WERI-Rb-1 (cell line): Measurements from ENCODE around the gene SPATA20.

ENCODE experiments used
- DNase-seq: peaks from one replicate; pipeline ENCODE4 v3.0.0-alpha.2; 2020
- H3K27ac ChIP-seq: fragments of 250-450 bp; sonication (Bioruptor Pico); 2 replicates; pipeline ENCODE4 v1.5.1; 2020; ENCODE audit warnings: mild to moderate bottlenecking, moderate library complexity
- H3K27me3 ChIP-seq: fragments of 250-450 bp; sonication (Bioruptor Pico); 2 replicates; pipeline ENCODE4 v1.5.1; 2021; ENCODE audit warnings: mild to moderate bottlenecking, low read depth, moderate library complexity; ENCODE audit not compliant: insufficient read depth, severe bottlenecking
- H3K36me3 ChIP-seq: fragments of 250-450 bp; sonication (Bioruptor Pico); 2 replicates; pipeline ENCODE4 v1.5.1; 2020; ENCODE audit warnings: mild to moderate bottlenecking, moderate library complexity
- H3K4me3 ChIP-seq: 2 replicates; pipeline ENCODE4 v1.5.1; 2011; ENCODE audit warnings: low read depth, mild to moderate bottlenecking, control low read depth, low read length
- H3K9me3 ChIP-seq: fragments of 250-450 bp; sonication (Bioruptor Pico); 2 replicates; pipeline ENCODE4 v1.5.1; 2021; ENCODE audit warnings: mild to moderate bottlenecking, moderate library complexity; ENCODE audit not compliant: severe bottlenecking
- CTCF ChIP-seq: IDR thresholded peaks from 2 replicates; pipeline ENCODE4 v1.5.1; 2011; ENCODE audit warnings: low read depth, mild to moderate bottlenecking, control low read depth, inconsistent platforms, low read length

SPATA20 gene

GRCh38 chr17:50549256-50549941, 2.4 kb downstream of the SPATA20 start:
- TF ChIP-seq CTCF: no peak

GRCh38 chr17:50549969-50550368, 3.0 kb downstream of the SPATA20 start:
- Histone ChIP-seq H3K9me3 (no peaks in the 10 kb centered on the region), H3K27ac (no peak overlapping the region; the same call in 1 of the 2 replicates), H3K27me3 (no peaks in the 10 kb centered on the region), H3K4me3 (no peak overlapping the region), H3K36me3 (peaks cover 7% of the 10 kb centered on the region)
- no peak for DNase-seq
- no peak for TF ChIP-seq CTCF

More at GRCh38 chr17:50549256-50549941, 2.4 kb downstream of the SPATA20 start:
- H3K27me3 ChIP-seq: no peaks in the 10 kb centered on the region
- no peaks in the 10 kb centered on the region for H3K9me3 ChIP-seq
- no peak for DNase-seq
- H3K27ac ChIP-seq: no peak overlapping the region
- H3K36me3 ChIP-seq: peaks cover 6% of the 10 kb centered on the region
- no peak overlapping the region for H3K4me3 ChIP-seq

DNA sequence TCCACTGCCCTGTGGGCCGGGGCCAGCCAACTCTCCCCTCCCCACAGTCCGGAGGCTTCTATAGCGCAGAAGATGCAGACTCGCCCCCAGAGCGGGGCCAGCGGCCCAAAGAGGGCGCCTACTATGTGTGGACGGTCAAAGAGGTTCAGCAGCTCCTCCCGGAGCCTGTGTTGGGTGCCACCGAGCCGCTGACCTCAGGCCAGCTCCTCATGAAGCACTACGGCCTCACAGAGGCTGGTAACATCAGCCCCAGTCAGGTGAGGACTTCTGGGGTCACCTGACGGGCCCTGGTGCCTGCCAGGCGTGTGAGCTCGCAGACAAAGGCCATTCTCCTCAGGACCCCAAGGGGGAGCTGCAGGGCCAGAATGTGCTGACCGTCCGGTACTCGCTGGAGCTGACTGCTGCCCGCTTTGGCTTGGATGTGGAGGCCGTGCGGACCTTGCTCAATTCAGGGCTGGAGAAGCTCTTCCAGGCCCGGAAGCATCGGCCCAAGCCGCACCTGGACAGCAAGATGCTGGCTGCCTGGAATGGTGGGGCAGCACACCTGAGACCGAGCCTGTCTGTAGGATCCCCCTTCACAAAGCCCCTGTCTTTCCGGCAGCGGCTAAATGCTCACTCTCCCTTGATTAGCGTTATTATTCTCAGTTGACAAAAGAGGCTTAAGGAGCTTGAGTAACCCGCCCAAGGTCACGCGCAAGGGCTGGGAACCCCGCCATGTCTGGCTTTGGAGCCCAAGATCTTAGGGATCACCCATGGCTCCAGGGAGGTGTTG, 3.9 kb downstream of the SPATA20 start:
- H3K4me3 ChIP-seq: no peak overlapping the region
- no peaks in the 10 kb centered on the region for H3K27me3 ChIP-seq
- H3K27ac ChIP-seq: peak overlapping the region; percentile 70
- H3K9me3 ChIP-seq: no peaks in the 10 kb centered on the region
- H3K36me3 ChIP-seq: peaks cover 13% of the 10 kb centered on the region
- DNase-seq: peak; percentile 95
- TF ChIP-seq CTCF: peak; percentile 99

DNA sequence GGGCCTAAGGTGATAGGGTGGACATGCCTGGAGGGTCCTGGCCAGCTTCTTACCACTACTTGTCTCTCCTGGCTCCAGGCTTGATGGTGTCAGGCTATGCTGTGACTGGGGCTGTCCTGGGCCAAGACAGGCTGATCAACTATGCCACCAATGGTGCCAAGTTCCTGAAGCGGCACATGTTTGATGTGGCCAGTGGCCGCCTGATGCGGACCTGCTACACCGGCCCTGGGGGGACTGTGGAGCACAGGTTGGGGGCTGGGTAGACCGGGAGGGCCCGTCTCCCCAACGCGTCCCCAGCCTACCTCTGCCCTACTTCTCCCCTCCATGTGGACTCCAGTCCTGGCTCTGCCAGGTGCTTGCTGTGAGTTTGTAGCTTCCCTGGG, 4.5 kb downstream of the SPATA20 start:
- Histone ChIP-seq H3K36me3 (peaks cover 15% of the 10 kb centered on the region), H3K27ac (peak overlapping the region; percentile 70), H3K4me3 (no peak overlapping the region), H3K27me3 (no peaks in the 10 kb centered on the region), H3K9me3 (no peaks in the 10 kb centered on the region)
- DNase-seq: no peak
- no peak for TF ChIP-seq CTCF

GRCh38 chr17:50551884-50552283, 4.9 kb downstream of the SPATA20 start:
- no peaks in the 10 kb centered on the region for H3K27me3 ChIP-seq
- DNase-seq: no peak
- TF ChIP-seq CTCF: no peak
- H3K27ac ChIP-seq: peak overlapping the region; percentile 70
- peaks cover 15% of the 10 kb centered on the region for H3K36me3 ChIP-seq
- no peaks in the 10 kb centered on the region for H3K9me3 ChIP-seq
- no peak overlapping the region for H3K4me3 ChIP-seq
